AG20443 (cell line): ENCODE results near the gene FEN1.

Source experiments
- DNase-seq: peaks from one replicate; pipeline ENCODE4 v3.0.0; 2012; ENCODE audit warnings: low spot score, mixed read lengths

FEN1 gene

DNA sequence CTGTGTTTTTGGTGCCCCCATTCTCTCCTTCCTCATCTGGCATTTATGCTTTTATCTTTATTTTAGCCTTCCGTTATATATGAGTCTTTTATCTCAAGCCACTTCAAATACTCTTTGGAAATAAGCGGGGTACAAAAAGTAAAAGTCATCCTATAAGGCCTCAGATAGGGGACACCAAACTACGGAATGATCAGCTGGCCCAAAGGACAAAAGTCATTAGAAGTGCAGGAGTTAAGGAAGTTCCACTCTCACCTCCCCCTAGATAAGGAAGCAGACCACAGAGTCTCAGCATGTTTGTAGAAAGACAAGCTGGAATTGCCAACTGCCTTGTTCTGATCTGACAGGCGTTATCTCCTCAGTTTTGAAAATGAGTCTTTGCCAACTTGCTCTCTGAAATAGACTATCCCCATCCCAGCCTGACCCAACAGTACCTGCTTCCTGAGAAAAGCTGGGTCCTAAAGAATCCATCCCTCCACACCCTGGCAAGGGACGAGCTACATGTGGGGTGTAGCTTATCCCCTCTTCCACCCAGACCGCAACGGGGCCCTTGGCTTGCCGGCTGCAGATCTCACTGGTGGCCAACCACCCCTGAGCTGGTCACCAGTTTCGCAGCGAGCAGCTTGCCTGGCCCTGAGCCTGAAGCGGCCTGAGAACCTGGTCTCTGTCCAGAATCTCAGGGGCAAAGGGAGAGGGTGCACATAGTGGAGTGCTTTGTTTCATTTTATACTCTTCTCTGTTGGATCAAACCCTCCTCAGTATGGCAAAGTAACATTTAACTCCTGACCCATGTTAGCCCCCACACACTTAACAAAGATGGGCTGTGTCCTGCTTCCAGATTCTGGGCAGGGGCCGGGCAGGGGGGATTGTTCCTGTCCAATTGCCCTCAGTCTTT is 49.2 kb downstream of the FEN1 start:
- no peak for DNase-seq

GRCh38 chr11:61842528-61842820 is 49.8 kb downstream of the FEN1 start:
- DNase-seq: no peak

DNA sequence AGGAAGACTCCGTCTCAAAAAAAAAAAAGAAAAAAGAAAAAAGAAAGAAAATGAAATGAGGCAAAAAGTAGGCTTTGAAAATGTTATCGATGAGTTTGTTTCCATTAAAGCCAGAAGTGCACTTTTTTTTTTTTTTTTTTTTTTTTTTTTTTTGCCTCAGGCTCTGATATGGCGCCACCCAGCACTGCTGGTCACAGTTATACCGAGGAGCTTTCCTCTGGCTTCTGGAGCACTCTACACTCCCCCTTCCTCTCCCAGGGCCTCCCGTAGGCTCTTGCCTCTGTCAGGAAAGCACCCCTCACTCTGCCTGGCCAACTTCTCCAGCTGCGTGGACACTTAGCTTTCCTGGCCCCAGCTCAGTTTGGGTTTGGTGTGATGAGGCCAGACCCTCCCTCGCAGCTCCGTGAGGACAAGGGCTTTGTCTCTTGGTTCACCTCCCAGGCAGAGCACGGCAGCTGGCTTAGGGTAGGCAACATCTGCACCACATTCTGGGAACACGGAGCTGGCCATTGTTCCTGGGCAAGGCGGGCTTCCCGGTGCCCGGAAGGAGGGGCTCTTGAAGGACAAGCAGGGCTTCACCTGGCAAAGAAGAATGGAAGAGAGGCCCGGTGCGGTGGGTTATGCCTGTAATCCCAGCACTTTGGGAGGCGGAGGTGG is 52.3 kb downstream of the FEN1 start:
- DNase-seq: no peak

DNA sequence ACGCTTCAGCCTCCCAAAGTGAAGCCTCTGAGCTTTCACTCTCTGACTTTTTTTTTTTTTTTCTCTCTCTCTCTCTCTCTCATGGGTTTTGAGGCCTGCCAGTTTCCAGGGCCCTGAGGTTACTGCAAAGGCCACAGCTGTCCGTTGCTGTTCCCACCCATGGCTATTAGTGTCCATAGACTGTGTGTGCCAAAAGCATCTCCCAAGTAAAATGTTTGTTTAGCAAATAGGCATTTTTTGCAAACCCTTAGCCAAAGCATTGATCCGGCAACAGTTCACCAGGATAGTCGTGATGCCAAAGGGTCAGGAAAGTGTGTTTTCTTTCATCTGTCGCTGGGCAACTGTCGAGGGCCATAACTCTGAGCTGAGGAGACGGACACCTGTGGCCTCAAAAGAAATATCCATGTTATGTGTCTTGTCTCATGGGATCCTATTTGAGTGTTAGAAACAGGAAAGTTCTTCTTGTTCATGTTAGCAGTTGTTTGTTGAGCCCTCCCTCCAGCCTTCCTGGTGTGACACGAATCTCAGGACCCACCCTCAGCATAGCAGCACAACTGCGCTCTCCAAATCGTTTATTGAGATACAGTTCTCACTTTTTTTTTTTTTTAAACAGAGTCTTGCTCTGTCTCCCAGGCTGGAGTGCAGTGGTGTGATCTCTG is 53.8 kb downstream of the FEN1 start:
- no peak for DNase-seq
